Astrocyte (in vitro differentiated cells and primary cell): ENCODE data around the gene KRT17. TPM values are rescaled to one million over a fixed set of nuclear protein-coding genes. Genes with fewer than 3 reads are reported as not detected.
A peak's percentile ranks its signal among the peaks of the same experiment; 100 is the strongest.

ENCODE experiments used
- DNase-seq: peaks from one replicate; pipeline ENCODE4 v3.0.0-alpha.2; 2010; ENCODE audit warnings: low read depth
- FAIRE-seq: peaks from 2 replicates; lab custom pipeline; 2011; peaks lifted over from hg19 to GRCh38; lab: Jason Lieb, UNC
- H2AFZ ChIP-seq: 2 replicates; pipeline ENCODE4 v1.6.0; 2012; ENCODE audit warnings: low read depth, low read length, inconsistent platforms
- H3K27ac ChIP-seq: 2 replicates; pipeline ENCODE4 v1.5.1; 2011; ENCODE audit warnings: low read depth, low read length, inconsistent platforms
- H3K27me3 ChIP-seq: 2 replicates; pipeline ENCODE4 v1.6.0; 2011; ENCODE audit warnings: low read length, inconsistent platforms; ENCODE audit not compliant: insufficient read depth
- H3K36me3 ChIP-seq: 2 replicates; pipeline ENCODE4 v1.5.1; 2011; ENCODE audit warnings: low read length, inconsistent platforms; ENCODE audit not compliant: insufficient read depth
- H3K4me1 ChIP-seq: 2 replicates; pipeline ENCODE4 v1.5.1; 2011; ENCODE audit warnings: low read length, inconsistent platforms; ENCODE audit not compliant: insufficient read depth
- H3K4me2 ChIP-seq: 2 replicates; pipeline ENCODE4 v1.6.0; 2012; ENCODE audit warnings: low read length, inconsistent platforms
- H3K4me3 ChIP-seq: 2 replicates; pipeline ENCODE4 v1.5.1; 2011; ENCODE audit warnings: low read depth, mild to moderate bottlenecking, low read length, inconsistent platforms; ENCODE audit not compliant: insufficient read depth
- H3K79me2 ChIP-seq: 2 replicates; pipeline ENCODE4 v1.6.0; 2012; ENCODE audit warnings: mild to moderate bottlenecking, low read length, inconsistent platforms; ENCODE audit not compliant: insufficient read depth
- H3K9ac ChIP-seq: 2 replicates; pipeline ENCODE4 v1.6.0; 2012; ENCODE audit warnings: mild to moderate bottlenecking, low read length, inconsistent platforms
- H3K9me3 ChIP-seq: 2 replicates; pipeline ENCODE4 v1.5.1; 2012; ENCODE audit warnings: low read depth, mild to moderate bottlenecking, low read length, inconsistent platforms; ENCODE audit not compliant: insufficient read depth
- H4K20me1 ChIP-seq: 2 replicates; pipeline ENCODE4 v1.6.0; 2012; ENCODE audit warnings: low read length, inconsistent platforms; ENCODE audit not compliant: insufficient read depth
- H3K27ac Mint-ChIP-seq: one replicate; pipeline ENCODE4 v1.8.0; 2021; ENCODE audit warnings: mild to moderate bottlenecking, mixed read lengths; ENCODE audit not compliant: unreplicated experiment
- H3K27me3 Mint-ChIP-seq: one replicate; pipeline ENCODE4 v1.8.0; 2021; ENCODE audit warnings: low read depth, mixed read lengths; ENCODE audit not compliant: unreplicated experiment
- H3K36me3 Mint-ChIP-seq: one replicate; pipeline ENCODE4 v1.8.0; 2021; ENCODE audit warnings: low read depth, mixed read lengths; ENCODE audit not compliant: unreplicated experiment
- H3K4me1 Mint-ChIP-seq: one replicate; pipeline ENCODE4 v1.8.0; 2021; ENCODE audit warnings: low read depth, mixed read lengths; ENCODE audit not compliant: unreplicated experiment
- H3K4me3 Mint-ChIP-seq: one replicate; pipeline ENCODE4 v1.8.0; 2021; ENCODE audit warnings: mild to moderate bottlenecking, moderate library complexity, mixed read lengths; ENCODE audit not compliant: unreplicated experiment
- H3K9me3 Mint-ChIP-seq: one replicate; pipeline ENCODE4 v1.8.0; 2021; ENCODE audit warnings: mild to moderate bottlenecking, mixed read lengths; ENCODE audit not compliant: unreplicated experiment
- EZH2 ChIP-seq: IDR thresholded peaks from 2 replicates; pipeline ENCODE4 v1.6.1; 2012; ENCODE audit warnings: mild to moderate bottlenecking, low read length, inconsistent platforms; ENCODE audit not compliant: insufficient read depth
- total RNA-seq: library from RNA; stranded (reverse); gene quantifications from 2 replicates; pipeline ENCODE4 v1.2.1, GENCODE V29; 2021
- TF ChIP-seq, protein P1 (sequence below): IDR thresholded peaks from 2 replicates; pipeline ENCODE4 v1.5.1; 2011; ENCODE audit warnings: low read depth, mild to moderate bottlenecking, inconsistent platforms, low read length, moderate library complexity; ENCODE audit not compliant: insufficient read depth

The KRT17 gene
- total RNA-seq, 1 donor from 2014 or later, result 21.4 TPM

DNA sequence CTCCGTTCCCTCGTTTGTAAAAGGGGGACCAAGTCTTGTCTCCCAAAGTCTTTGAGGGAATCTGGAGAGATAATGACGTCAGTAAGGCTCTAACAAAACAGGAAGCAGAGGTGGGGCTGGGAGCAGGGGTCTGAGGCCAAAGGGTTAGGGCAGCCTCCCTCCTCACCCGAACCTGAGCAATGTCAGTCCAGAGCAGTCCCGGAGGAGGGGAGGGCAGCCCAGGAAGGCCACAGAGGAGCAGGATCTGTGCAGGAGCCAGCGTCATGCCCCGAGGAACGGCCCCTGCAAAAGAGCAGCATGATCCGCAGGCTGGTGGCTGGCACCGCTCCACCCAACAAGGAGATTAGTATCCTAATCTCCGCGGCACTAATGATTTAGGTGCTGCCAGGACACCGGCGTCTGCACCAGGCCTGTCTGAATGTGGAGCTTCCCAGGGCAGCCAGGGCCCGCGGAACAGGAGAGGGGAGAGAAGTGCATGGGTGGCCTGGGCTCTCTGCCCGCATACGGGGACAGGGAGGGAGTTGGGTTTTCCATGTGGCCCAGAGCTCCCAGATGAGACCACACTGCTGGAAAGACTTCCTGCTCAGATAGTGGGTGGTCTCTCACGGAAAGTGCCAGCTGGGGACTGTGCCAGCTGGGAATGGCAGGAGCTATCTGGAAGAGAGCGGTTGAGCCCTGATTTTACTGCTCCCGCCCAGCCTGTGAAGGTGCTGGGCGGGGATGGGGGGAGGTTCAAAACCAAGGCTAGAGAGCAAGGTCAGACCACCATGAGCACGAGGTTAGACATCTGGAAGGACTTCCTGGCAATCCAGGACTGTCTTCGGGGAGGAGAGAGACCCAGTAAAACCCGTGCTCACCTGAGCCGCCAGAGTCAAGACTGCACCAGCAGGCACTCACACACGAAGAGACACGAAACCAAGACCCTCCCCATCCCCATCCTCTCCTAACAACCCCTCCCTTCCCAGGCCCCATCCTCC, 11.0 kb upstream of the KRT17 start:
- H3K27me3 Mint-ChIP-seq, result peaks cover 14% of the 10 kb centered on the region
- Histone ChIP-seq H3K9me3 (no peaks in the 10 kb centered on the region), H3K27me3 (no peaks in the 10 kb centered on the region), H2AFZ (peak overlapping the region; percentile 70), H3K36me3 (no peaks in the 10 kb centered on the region), H3K4me1 (peaks cover 10% of the 10 kb centered on the region), H3K4me3 (no peak overlapping the region), H4K20me1 (no peaks in the 10 kb centered on the region), H3K27ac (no peak overlapping the region), H3K79me2 (no peaks in the 10 kb centered on the region), H3K9ac (peak overlapping the region; percentile 16), H3K4me2 (peak overlapping the region; percentile 25)
- no peak overlapping the region for H3K27ac Mint-ChIP-seq
- H3K4me1 Mint-ChIP-seq, result no peaks in the 10 kb centered on the region
- DNase-seq (no peak), FAIRE-seq (no peak)
- no peaks in the 10 kb centered on the region for H3K9me3 Mint-ChIP-seq
- no peak overlapping the region for H3K4me3 Mint-ChIP-seq
- H3K36me3 Mint-ChIP-seq, result no peaks in the 10 kb centered on the region
- TF ChIP-seq EZH2, result no peak
- TF ChIP-seq, protein P1, sequence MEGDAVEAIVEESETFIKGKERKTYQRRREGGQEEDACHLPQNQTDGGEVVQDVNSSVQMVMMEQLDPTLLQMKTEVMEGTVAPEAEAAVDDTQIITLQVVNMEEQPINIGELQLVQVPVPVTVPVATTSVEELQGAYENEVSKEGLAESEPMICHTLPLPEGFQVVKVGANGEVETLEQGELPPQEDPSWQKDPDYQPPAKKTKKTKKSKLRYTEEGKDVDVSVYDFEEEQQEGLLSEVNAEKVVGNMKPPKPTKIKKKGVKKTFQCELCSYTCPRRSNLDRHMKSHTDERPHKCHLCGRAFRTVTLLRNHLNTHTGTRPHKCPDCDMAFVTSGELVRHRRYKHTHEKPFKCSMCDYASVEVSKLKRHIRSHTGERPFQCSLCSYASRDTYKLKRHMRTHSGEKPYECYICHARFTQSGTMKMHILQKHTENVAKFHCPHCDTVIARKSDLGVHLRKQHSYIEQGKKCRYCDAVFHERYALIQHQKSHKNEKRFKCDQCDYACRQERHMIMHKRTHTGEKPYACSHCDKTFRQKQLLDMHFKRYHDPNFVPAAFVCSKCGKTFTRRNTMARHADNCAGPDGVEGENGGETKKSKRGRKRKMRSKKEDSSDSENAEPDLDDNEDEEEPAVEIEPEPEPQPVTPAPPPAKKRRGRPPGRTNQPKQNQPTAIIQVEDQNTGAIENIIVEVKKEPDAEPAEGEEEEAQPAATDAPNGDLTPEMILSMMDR, result no peak

DNA sequence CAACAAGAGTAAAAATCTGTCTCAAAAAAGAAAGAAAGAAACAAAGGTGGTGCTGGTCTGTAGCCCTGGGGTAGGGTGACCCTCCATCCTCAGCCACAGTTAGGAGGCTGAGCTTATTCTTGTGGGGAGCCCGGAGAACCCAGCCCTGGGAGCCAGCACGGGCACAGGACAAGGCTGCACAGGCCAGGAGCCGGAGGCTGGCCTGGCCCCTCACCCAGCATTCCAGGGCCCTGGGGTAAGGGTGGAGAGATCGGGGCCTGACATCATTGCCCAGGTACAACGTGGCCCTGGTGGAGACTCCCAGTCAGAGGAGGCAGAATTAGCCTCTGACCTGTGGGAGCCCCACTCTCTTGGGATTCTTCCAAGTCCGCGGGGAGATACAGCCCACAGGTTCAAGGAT, 10.3 kb upstream of the KRT17 start:
- DNase-seq (no peak), FAIRE-seq (no peak)
- Mint-ChIP-seq H3K27me3 (peaks cover 14% of the 10 kb centered on the region), H3K4me3 (no peak overlapping the region), H3K4me1 (no peaks in the 10 kb centered on the region), H3K27ac (no peak overlapping the region), H3K9me3 (no peaks in the 10 kb centered on the region), H3K36me3 (no peaks in the 10 kb centered on the region)
- Histone ChIP-seq H3K4me1 (peaks cover 10% of the 10 kb centered on the region), H3K27me3 (no peaks in the 10 kb centered on the region), H2AFZ (peak overlapping the region; percentile 70), H3K4me2 (peak overlapping the region; percentile 25), H3K36me3 (no peaks in the 10 kb centered on the region), H3K79me2 (no peaks in the 10 kb centered on the region), H3K27ac (no peak overlapping the region), H3K4me3 (no peak overlapping the region), H3K9ac (no peak overlapping the region), H4K20me1 (no peaks in the 10 kb centered on the region), H3K9me3 (no peaks in the 10 kb centered on the region)
- TF ChIP-seq, protein P1, result no peak
- TF ChIP-seq EZH2, result no peak
